ENCODE data around the gene INF2.

DNA sequence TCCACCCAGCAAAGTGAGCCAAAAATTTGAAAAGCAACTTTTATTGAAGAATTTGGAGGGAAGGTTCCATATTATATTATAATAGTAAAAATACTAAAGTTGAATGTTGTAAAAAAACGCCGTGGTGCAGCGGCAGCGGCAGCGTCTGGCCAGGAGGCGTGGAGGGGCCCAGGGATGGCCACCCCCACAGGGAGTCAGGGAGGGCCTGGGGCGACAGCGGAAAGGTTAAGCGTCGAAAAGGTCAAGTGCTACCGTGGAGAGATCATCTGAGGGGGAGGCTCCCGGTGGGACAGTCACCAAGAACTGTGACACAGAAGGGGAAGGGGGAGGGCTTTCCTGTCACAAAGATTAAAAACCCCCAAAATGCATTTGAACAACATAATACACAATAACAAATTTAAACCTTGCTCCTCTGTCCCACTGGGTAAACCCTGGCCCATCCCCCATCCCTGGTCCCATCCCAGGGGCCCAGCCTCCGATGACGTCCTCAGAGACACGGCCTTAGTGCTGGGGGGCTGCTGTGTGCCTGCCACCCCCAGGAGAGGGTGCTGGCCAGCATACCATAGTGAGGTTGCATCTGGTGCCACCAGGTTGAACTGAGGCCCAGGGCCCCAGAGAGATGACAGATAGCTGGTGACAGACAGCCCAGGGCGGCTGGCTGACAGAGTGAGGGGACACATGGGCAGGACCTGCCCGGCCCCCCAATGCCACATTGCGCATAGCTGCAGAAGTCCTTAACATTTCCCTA lies 80.1 kb downstream of the INF2 start:
- TF ChIP-seq, protein P1, sequence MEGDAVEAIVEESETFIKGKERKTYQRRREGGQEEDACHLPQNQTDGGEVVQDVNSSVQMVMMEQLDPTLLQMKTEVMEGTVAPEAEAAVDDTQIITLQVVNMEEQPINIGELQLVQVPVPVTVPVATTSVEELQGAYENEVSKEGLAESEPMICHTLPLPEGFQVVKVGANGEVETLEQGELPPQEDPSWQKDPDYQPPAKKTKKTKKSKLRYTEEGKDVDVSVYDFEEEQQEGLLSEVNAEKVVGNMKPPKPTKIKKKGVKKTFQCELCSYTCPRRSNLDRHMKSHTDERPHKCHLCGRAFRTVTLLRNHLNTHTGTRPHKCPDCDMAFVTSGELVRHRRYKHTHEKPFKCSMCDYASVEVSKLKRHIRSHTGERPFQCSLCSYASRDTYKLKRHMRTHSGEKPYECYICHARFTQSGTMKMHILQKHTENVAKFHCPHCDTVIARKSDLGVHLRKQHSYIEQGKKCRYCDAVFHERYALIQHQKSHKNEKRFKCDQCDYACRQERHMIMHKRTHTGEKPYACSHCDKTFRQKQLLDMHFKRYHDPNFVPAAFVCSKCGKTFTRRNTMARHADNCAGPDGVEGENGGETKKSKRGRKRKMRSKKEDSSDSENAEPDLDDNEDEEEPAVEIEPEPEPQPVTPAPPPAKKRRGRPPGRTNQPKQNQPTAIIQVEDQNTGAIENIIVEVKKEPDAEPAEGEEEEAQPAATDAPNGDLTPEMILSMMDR (IDR thresholded peaks at IDR 0.05; ENCODE audit: low read length) = no peak
- TF ChIP-seq EZH2 (optimal IDR thresholded peaks at IDR 0.05; ENCODE audit: low read depth, low read length) = no peak
- no peak for TF ChIP-seq EZH2phosphoT487 (IDR thresholded peaks at IDR 0.05; ENCODE audit: low read length)

All from MM.1S (cell line).